GM12878 (cell line): Measurements from ENCODE around the gene DSC3. TPM values are rescaled to one million over a fixed set of nuclear protein-coding genes. Genes with fewer than 3 reads are reported as not detected.
A peak's percentile ranks its signal among the peaks of the same experiment; 100 is the strongest.

Source experiments
- ATAC-seq: fragments of 200-7000 bp; cut with Tn5 transposase; 3 replicates; pipeline ENCODE4 v1.9.1; 2020; ENCODE audit warnings: mild to moderate bottlenecking, moderate library complexity
- BruUV-seq: library from RNA; stranded (reverse); fragments of 400-500 nt; replicated peaks from 2 replicates; lab custom pipeline; 2021; lab: Mats Ljungman, UMichigan
- CTCF ChIA-PET: fragments of 300-600 bp; sonication (Branson Sonifier 250); formaldehyde crosslinking; extraction: SDS; loops from one replicate; lab custom pipeline; 2021; ENCODE audit warnings: inconsistent platforms; lab: Yijun Ruan, JAX
- POLR2A ChIA-PET: fragments of 350-600 bp; formaldehyde crosslinking; extraction: SDS; loops from one replicate; lab custom pipeline; 2021; ENCODE audit warnings: inconsistent platforms; lab: Charles Lee
- RAD21 ChIA-PET: fragments of 300-600 bp; sonication (Branson Sonifier 250); formaldehyde crosslinking; loops from one replicate; lab custom pipeline; 2023; ENCODE audit warnings: antibody characterized with exemption; ENCODE audit not compliant: unreplicated experiment; lab: Charles Lee
- SMC1A ChIA-PET: fragments of 300-600 bp; sonication (Branson Sonifier 250); formaldehyde crosslinking; loops from one replicate; lab custom pipeline; 2023; ENCODE audit not compliant: unreplicated experiment, uncharacterized antibody; lab: Charles Lee
- DNase-seq: peaks from one replicate; pipeline ENCODE4 v3.0.0-alpha.2; 2011; ENCODE audit warnings: low read depth, low spot score
- FAIRE-seq: peaks from 3 replicates; lab custom pipeline; 2011; peaks lifted over from hg19 to GRCh38; lab: Jason Lieb, UNC
- H2AFZ ChIP-seq: 2 replicates; pipeline ENCODE4 v1.6.0; 2011; ENCODE audit warnings: low read depth, low read length, control low read depth; ENCODE audit not compliant: control insufficient read depth
- H3K27ac ChIP-seq: 2 replicates; pipeline ENCODE4 v1.5.1; 2011; ENCODE audit warnings: control low read depth; ENCODE audit not compliant: control insufficient read depth, insufficient read depth
- H3K27me3 ChIP-seq, 2 experiments: replicated peaks in 1 of 2; 2 replicates each; pipeline versions ENCODE4 v1.6.0 to v1.6.1; 2011; ENCODE audit warnings: low read length in 1 of 2; ENCODE audit not compliant: control insufficient read depth in 2 of 2, insufficient read depth in 2 of 2
- H3K36me3 ChIP-seq, 2 experiments: 2 replicates each; pipeline ENCODE4 v1.5.1; 2011; ENCODE audit warnings: low read length in 1 of 2; ENCODE audit not compliant: control insufficient read depth in 2 of 2, insufficient read depth in 2 of 2
- H3K4me1 ChIP-seq: 2 replicates; pipeline ENCODE4 v1.6.1; 2011; ENCODE audit warnings: mild to moderate bottlenecking, low read length, moderate library complexity, mixed read lengths; ENCODE audit not compliant: control insufficient read depth, insufficient read depth
- H3K4me2 ChIP-seq: 2 replicates; pipeline ENCODE4 v1.6.0; 2011; ENCODE audit warnings: control low read depth; ENCODE audit not compliant: control insufficient read depth, insufficient read depth
- H3K4me3 ChIP-seq: fragments of 200-600 bp; sonication (generic); 2 replicates; pipeline ENCODE4 v1.5.1; 2016
- H3K79me2 ChIP-seq: 2 replicates; pipeline ENCODE4 v1.6.0; 2011; ENCODE audit warnings: low read length; ENCODE audit not compliant: control insufficient read depth, insufficient read depth
- H3K9ac ChIP-seq: 2 replicates; pipeline ENCODE4 v1.8.0; 2011; ENCODE audit warnings: low read length, control low read depth, mixed read lengths; ENCODE audit not compliant: control insufficient read depth, insufficient read depth
- H3K9me3 ChIP-seq: replicated peaks from 3 replicates; pipeline ENCODE4 v1.5.1; 2011; ENCODE audit warnings: mild to moderate bottlenecking, low read length; ENCODE audit not compliant: control insufficient read depth, insufficient read depth
- H4K20me1 ChIP-seq: 2 replicates; pipeline ENCODE4 v1.6.0; 2011; ENCODE audit not compliant: control insufficient read depth, insufficient read depth
- ATF2 ChIP-seq: IDR thresholded peaks from 2 replicates; pipeline ENCODE4 v1.6.1; 2012; ENCODE audit warnings: low read length, inconsistent platforms
- BRCA1 ChIP-seq: IDR thresholded peaks from 2 replicates; pipeline ENCODE4 v1.6.1; 2011; ENCODE audit warnings: low read depth, low read length, improper control_type of control experiment
- CHD1 ChIP-seq: IDR thresholded peaks from 2 replicates; pipeline ENCODE4 v1.6.1; 2012; ENCODE audit warnings: low read depth, low read length, improper control_type of control experiment
- CREB1 ChIP-seq: IDR thresholded peaks from 2 replicates; pipeline ENCODE4 v1.6.1; 2012; ENCODE audit warnings: low read depth, mild to moderate bottlenecking, inconsistent platforms
- CREM ChIP-seq: IDR thresholded peaks from 2 replicates; pipeline ENCODE4 v1.6.1; 2014; ENCODE audit warnings: antibody characterized with exemption, low read depth
- CUX1 ChIP-seq: IDR thresholded peaks from 2 replicates; pipeline ENCODE4 v1.6.1; 2012; ENCODE audit warnings: improper control_type of control experiment, low read depth, low read length; ENCODE audit not compliant: insufficient replicate concordance
- EED ChIP-seq: sonication (generic); IDR thresholded peaks from 2 replicates; pipeline ENCODE4 v1.6.1; 2016; ENCODE audit warnings: antibody characterized with exemption, low read depth
- FOXM1 ChIP-seq: IDR thresholded peaks from 2 replicates; pipeline ENCODE4 v1.6.1; 2012; ENCODE audit warnings: low read depth, mild to moderate bottlenecking, inconsistent platforms, low read length, moderate library complexity
- IKZF2 ChIP-seq, 2 experiments: fragments of 450-650 bp; IDR thresholded peaks; 2 replicates each; pipeline ENCODE4 v1.6.1; 2017; ENCODE audit warnings: mild to moderate bottlenecking in 2 of 2, moderate library complexity in 2 of 2
- JUND ChIP-seq: IDR thresholded peaks from 2 replicates; pipeline ENCODE4 v1.6.1; 2012; ENCODE audit warnings: low read depth, mild to moderate bottlenecking, low read length, improper control_type of control experiment, moderate library complexity
- LARP7 ChIP-seq: fragments of 450-650 bp; IDR thresholded peaks from 2 replicates; pipeline ENCODE4 v1.6.1; 2017; ENCODE audit warnings: mild to moderate bottlenecking
- MEF2A ChIP-seq: IDR thresholded peaks from 2 replicates; pipeline ENCODE4 v1.6.1; 2011; ENCODE audit warnings: low read depth, mild to moderate bottlenecking, low read length, moderate library complexity; ENCODE audit not compliant: insufficient read depth
- PKNOX1 ChIP-seq: fragments of 450-650 bp; IDR thresholded peaks from 2 replicates; pipeline ENCODE4 v1.6.1; 2016; ENCODE audit warnings: mild to moderate bottlenecking
- RUNX3 ChIP-seq: IDR thresholded peaks from 2 replicates; pipeline ENCODE4 v1.6.1; 2012; ENCODE audit warnings: low read length, inconsistent platforms
- SUZ12 ChIP-seq: fragments of 200-600 bp; sonication (generic); IDR thresholded peaks from one replicate; pipeline ENCODE4 v1.6.1; 2018; ENCODE audit warnings: antibody characterized with exemption, mild to moderate bottlenecking; ENCODE audit not compliant: unreplicated experiment
- ZNF207 ChIP-seq: fragments of 450-650 bp; IDR thresholded peaks from 2 replicates; pipeline ENCODE4 v1.6.1; 2014; ENCODE audit warnings: antibody characterized with exemption, mild to moderate bottlenecking, borderline replicate concordance
- WGBS: methylation state at CpG from one replicate; pipeline ENCODE4 v1.1.6; 2016; ENCODE audit warnings: low lambda C conversion rate; ENCODE audit not compliant: insufficient replicate concordance, insufficient coverage; ENCODE audit errors: missing lambda C conversion rate; 5-methylcytosine and 5-hydroxymethylcytosine counted together
- in situ Hi-C: fragments of 300-500 bp; cut with MboI; formaldehyde crosslinking; loops from 9 replicates; pipeline ENCODE4 v1.14.3; 2018; ENCODE audit warnings: mixed read lengths
- intact Hi-C: fragments of 100-400 bp; cut with micrococcal nuclease; formaldehyde crosslinking; loops from one replicate; pipeline ENCODE4 v1.14.2; 2022; ENCODE audit not compliant: unreplicated experiment
- polyA plus RNA-seq, 11 experiments: library from polyadenylated mRNA; depleted of rRNA in 4 of 11; unstranded in 6 of 11; stranded (reverse) in 5 of 11; fragments of >200 nt; fragmentation: Nextera tagmentation in 4 of 11; fragmentation: Illumina TruSeq in 1 of 11; extraction: Ambion mirVana in 4 of 11; extraction: Trizol in 1 of 11; gene quantifications; 1 replicate in 1 of 11; 2 replicates in 10 of 11; pipeline versions ENCODE4 v1.2.1 to v1.2.3, GENCODE V29; 2011 to 2016; ENCODE audit warnings: inconsistent platforms in 2 of 11, missing spikeins in 2 of 11, low read depth in 1 of 11
- total RNA-seq, 4 experiments: library from RNA; depleted of rRNA in 3 of 4; stranded (reverse); fragments of >200 nt in 3 of 4; fragmentation: Illumina TruSeq in 1 of 4; extraction: Trizol in 1 of 4; gene quantifications; 2 replicates each; pipeline versions ENCODE4 v1.2.1 to v1.2.3, GENCODE V29; 2013 to 2021
- TF ChIP-seq, protein P1 (sequence below): IDR thresholded peaks from 2 replicates; pipeline ENCODE4 v1.6.1; 2011; ENCODE audit warnings: borderline replicate concordance, low read depth, mild to moderate bottlenecking, moderate library complexity, low read length; ENCODE audit not compliant: insufficient read depth, poor library complexity, severe bottlenecking

The DSC3 gene
- total and polyA plus RNA-seq, 10 of the 15 experiments (the other 5 are each of a cell fraction or from before 2014, with no cell fraction given), result 0.01 to 2.9 (median 1.6) TPM

DNA sequence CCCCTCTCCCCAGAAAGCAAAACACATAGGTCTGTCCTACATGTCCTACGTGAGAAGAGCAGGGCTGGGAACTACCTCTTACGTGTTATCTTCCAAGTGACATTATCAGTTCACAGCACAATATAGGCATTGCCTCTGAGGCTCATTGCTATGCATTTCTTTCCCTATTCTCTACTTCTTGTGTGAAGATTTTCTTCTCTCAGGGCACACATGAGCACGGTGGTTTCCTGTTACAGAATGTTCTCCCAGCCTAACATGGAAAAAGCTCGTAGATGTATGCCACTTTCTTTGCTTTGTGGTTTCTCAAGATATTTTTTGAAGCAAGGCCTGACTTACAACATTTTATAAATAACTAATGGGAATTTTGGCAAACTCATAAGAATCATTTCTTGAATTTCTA, 19.4 kb upstream of the DSC3 start:
- RAD21 ChIA-PET, result no interaction called here
- intact Hi-C loops (no loop called here), in situ Hi-C loops (no loop called here)
- 0% methylated on average over 4 of the region's 4 CpGs for WGBS
- no peaks in the 10 kb centered on the region for H3K36me3 ChIP-seq
- CTCF ChIA-PET, result no interaction called here
- no peak overlapping the region for H2AFZ ChIP-seq
- DNase-seq (peak; percentile 60), ATAC-seq (no peak), FAIRE-seq (no peak)
- POLR2A ChIA-PET, result no interaction called here
- H3K4me1 ChIP-seq, result no peaks in the 10 kb centered on the region
- H3K9ac ChIP-seq, result no peak overlapping the region; the same call in 1 of the 2 replicates
- H3K4me3 ChIP-seq, result no peak overlapping the region
- no peak overlapping the region for H3K4me2 ChIP-seq
- BruUV-seq, result no TSS peak
- no peaks in the 10 kb centered on the region for H4K20me1 ChIP-seq
- SMC1A ChIA-PET, result no interaction called here
- H3K27ac ChIP-seq, result no peak overlapping the region
- H3K27me3 ChIP-seq, result no peaks in the 10 kb centered on the region
- no peaks in the 10 kb centered on the region for H3K79me2 ChIP-seq
- no peaks in the 10 kb centered on the region for H3K9me3 ChIP-seq
- TF ChIP-seq, protein P1, sequence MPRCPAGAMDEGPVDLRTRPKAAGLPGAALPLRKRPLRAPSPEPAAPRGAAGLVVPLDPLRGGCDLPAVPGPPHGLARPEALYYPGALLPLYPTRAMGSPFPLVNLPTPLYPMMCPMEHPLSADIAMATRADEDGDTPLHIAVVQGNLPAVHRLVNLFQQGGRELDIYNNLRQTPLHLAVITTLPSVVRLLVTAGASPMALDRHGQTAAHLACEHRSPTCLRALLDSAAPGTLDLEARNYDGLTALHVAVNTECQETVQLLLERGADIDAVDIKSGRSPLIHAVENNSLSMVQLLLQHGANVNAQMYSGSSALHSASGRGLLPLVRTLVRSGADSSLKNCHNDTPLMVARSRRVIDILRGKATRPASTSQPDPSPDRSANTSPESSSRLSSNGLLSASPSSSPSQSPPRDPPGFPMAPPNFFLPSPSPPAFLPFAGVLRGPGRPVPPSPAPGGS, result peak; percentile 86
- TF ChIP-seq ZNF207, result no peak
- TF ChIP-seq IKZF2 (IDR thresholded peaks at IDR 0.05), result no peak
- TF ChIP-seq FOXM1, result peak; percentile 58; the same call in 1 of the 2 replicates
- TF ChIP-seq EED, result 0 out of 2 replicates have a peak, but pooled peaks have one; percentile 42
- no peak for TF ChIP-seq CUX1
- TF ChIP-seq ATF2, result peak; percentile 78
- 0 out of 2 replicates have a peak, but pooled peaks have one; percentile 25 for TF ChIP-seq CREB1
- TF ChIP-seq LARP7, result no peak
- TF ChIP-seq SUZ12, result no peak
- TF ChIP-seq PKNOX1, result no peak
- peak; percentile 84 for TF ChIP-seq RUNX3
- 0 out of 2 replicates have a peak, but pooled peaks have one; percentile 28 for TF ChIP-seq MEF2A
- no peak for TF ChIP-seq CHD1
- TF ChIP-seq JUND, result no peak
- TF ChIP-seq BRCA1, result no peak
- 0 out of 2 replicates have a peak, but pooled peaks have one; percentile 13 for TF ChIP-seq CREM
